Measurements from ENCODE around the gene CDK5RAP2.

CDK5RAP2 gene

DNA sequence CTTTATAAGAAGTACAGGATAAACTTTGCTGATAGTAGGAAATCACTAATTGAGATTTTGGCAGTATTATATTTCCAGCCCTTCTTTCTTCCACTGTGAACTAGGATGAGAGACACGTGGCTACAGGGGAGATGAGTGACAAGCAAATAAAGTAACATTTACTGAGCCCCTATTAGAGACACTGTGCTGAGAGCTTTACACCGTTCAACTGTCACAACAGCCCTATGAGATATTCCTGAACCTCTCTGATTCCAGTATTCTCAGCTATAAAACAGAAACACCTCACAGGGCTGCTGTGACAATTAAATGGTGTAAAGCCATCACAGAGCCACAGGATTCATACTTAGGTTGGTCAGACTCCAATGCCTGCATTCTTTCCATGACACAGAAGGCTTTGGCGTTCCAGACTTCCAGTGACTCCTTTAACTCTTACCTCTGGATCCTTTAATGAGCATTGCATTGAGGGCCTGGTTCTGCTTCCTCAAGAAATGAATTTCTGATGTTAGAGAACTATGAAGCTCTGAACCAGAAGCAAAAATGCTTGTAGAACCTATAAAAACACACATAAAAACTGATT, 169.0 kb downstream of the CDK5RAP2 start:
- Mint-ChIP-seq H3K9me3 (no peaks in the 10 kb centered on the region), H3K27ac (no peak overlapping the region), H3K4me1 (peaks cover 36% of the 10 kb centered on the region), H3K4me3 (no peak overlapping the region), H3K27me3 (ENCODE audit: low read depth, poor library complexity) (no peaks in the 10 kb centered on the region), H3K36me3 (ENCODE audit: low read depth) (peaks cover 43% of the 10 kb centered on the region)
- TF ChIP-seq, protein P1, sequence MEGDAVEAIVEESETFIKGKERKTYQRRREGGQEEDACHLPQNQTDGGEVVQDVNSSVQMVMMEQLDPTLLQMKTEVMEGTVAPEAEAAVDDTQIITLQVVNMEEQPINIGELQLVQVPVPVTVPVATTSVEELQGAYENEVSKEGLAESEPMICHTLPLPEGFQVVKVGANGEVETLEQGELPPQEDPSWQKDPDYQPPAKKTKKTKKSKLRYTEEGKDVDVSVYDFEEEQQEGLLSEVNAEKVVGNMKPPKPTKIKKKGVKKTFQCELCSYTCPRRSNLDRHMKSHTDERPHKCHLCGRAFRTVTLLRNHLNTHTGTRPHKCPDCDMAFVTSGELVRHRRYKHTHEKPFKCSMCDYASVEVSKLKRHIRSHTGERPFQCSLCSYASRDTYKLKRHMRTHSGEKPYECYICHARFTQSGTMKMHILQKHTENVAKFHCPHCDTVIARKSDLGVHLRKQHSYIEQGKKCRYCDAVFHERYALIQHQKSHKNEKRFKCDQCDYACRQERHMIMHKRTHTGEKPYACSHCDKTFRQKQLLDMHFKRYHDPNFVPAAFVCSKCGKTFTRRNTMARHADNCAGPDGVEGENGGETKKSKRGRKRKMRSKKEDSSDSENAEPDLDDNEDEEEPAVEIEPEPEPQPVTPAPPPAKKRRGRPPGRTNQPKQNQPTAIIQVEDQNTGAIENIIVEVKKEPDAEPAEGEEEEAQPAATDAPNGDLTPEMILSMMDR (IDR thresholded peaks at IDR 0.05) = no peak
- DNase-seq = no peak

DNA sequence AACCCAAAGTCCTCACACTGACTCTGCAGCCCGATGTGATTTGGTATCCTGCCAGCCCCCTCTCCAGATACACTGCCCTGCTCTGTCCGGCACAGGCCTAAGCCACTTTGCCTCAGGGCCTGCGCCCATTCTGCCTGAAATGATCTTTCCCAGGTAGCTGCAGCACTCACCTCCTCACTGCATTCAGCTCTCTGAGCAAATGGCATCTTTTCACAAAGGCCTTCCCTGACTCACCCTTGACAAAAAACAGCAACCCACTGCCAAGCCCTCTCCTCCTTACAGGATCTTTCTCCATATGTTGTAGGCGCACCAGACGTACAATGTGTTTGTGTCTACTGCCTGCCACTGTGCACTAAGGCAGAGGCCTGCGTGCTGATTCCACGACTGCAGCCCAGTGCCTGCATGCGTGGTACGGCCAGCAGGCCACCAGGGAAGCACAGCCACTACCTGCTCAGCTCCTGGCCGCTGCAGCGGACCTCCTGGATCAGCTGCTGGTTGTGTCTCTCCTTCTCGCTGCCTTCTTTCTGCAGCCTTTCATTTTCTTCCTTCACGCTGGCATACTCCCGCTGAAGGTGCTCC, 171.2 kb downstream of the CDK5RAP2 start:
- Mint-ChIP-seq H3K27me3 (ENCODE audit: low read depth, poor library complexity) (no peaks in the 10 kb centered on the region), H3K27ac (no peak overlapping the region), H3K36me3 (ENCODE audit: low read depth) (peaks cover 42% of the 10 kb centered on the region), H3K9me3 (no peaks in the 10 kb centered on the region), H3K4me3 (no peak overlapping the region), H3K4me1 (peaks cover 25% of the 10 kb centered on the region)
- DNase-seq = no peak
- TF ChIP-seq, protein P1 (IDR thresholded peaks at IDR 0.05) = no peak

DNA sequence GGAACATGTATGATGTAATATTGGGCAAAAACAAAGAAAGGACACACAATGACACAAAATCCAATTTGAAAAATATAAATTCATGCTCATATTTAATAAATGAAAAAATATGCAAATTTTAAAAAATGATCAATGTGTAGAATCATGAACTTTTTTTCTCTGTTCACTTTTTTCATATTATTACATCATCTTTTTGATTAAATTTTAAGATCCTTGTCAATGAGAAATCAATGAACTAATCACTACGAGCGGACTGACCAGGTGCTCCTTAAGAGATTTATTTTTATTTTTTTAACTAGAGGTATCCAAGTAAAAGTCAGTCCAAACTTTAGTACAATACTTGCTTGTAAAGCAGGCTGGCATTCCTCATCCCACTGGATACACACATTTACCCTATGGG, 174.1 kb downstream of the CDK5RAP2 start:
- TF ChIP-seq, protein P1 (IDR thresholded peaks at IDR 0.05) = no peak
- Mint-ChIP-seq H3K9me3 (no peaks in the 10 kb centered on the region), H3K4me3 (no peak overlapping the region), H3K27me3 (ENCODE audit: low read depth, poor library complexity) (no peaks in the 10 kb centered on the region), H3K27ac (no peak overlapping the region), H3K4me1 (no peaks in the 10 kb centered on the region), H3K36me3 (ENCODE audit: low read depth) (peaks cover 65% of the 10 kb centered on the region)
- no peak for DNase-seq

DNA sequence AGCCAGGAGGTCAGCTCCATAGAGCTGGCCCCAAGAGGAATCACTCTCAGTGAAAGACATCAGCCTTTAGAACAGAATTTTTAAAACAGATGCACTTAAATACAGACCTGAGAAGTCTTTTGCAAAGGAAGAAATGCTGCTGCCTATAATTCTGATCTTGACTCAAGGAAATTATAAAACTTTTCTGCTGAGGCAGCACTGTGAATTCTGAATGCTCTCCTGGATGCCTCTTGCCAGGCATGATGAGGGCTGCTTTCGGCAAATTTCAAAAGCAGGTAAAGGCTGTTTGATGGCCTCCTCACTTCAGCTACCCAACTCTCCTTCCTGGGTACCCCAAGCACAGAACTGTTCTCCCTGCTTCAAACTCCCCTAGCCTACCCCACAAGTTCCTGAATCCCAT, 174.8 kb downstream of the CDK5RAP2 start:
- Mint-ChIP-seq H3K27me3 (ENCODE audit: low read depth, poor library complexity) (no peaks in the 10 kb centered on the region), H3K36me3 (ENCODE audit: low read depth) (peaks cover 61% of the 10 kb centered on the region), H3K27ac (peak overlapping the region; percentile 83), H3K4me3 (no peak overlapping the region), H3K4me1 (no peaks in the 10 kb centered on the region), H3K9me3 (no peaks in the 10 kb centered on the region)
- no peak for DNase-seq
- TF ChIP-seq, protein P1 (IDR thresholded peaks at IDR 0.05) = no peak

DNA sequence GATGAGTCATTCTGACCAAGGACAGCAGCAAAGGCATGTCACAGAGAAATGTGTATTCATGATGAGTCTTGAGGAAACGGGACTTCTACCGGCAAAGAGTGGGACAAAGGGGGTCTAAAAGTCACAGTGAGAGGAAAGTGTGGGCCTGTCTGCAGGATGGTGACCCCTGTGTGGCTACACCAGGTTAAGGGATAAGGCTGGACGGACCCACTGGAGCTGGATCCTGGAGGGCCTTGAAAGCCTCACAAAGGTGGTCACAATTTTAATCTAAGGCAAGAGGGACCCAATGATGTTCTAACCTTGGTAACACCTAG, 176.5 kb downstream of the CDK5RAP2 start:
- no peaks in the 10 kb centered on the region for H3K9me3 Mint-ChIP-seq
- no peaks in the 10 kb centered on the region for H3K4me1 Mint-ChIP-seq
- peaks cover 63% of the 10 kb centered on the region for H3K36me3 Mint-ChIP-seq (ENCODE audit: low read depth)
- H3K27ac Mint-ChIP-seq = peak overlapping the region; percentile 49
- H3K27me3 Mint-ChIP-seq (ENCODE audit: low read depth, poor library complexity) = no peaks in the 10 kb centered on the region
- H3K4me3 Mint-ChIP-seq = no peak overlapping the region
- TF ChIP-seq, protein P1 (IDR thresholded peaks at IDR 0.05) = no peak
- DNase-seq = no peak
